HCT116 (cell line): Measurements from ENCODE around the gene SLC8A2. TPM values are rescaled to one million over a fixed set of nuclear protein-coding genes. Genes with fewer than 3 reads are reported as not detected.
A peak's percentile ranks its signal among the peaks of the same experiment; 100 is the strongest.

ENCODE experiments used
- ATAC-seq: fragments of 200-7000 bp; cut with Tn5 transposase; 2 replicates; pipeline ENCODE4 v1.9.1; 2020; ENCODE audit warnings: mild to moderate bottlenecking, moderate library complexity
- BruUV-seq: library from RNA; stranded (reverse); fragments of 400-500 nt; replicated peaks from 2 replicates; lab custom pipeline; 2021; lab: Mats Ljungman, UMichigan
- CTCF ChIA-PET: fragments of 300-600 bp; sonication (Branson Sonifier 250); formaldehyde crosslinking; loops from one replicate; lab custom pipeline; 2021; ENCODE audit warnings: antibody characterized with exemption; lab: Charles Lee
- POLR2A ChIA-PET: fragments of 300-600, 350-600 bp; sonication (Branson Sonifier 250); formaldehyde crosslinking; loops from one replicate; lab custom pipeline; 2021; ENCODE audit warnings: antibody characterized with exemption; lab: Charles Lee
- RAD21 ChIA-PET, 2 experiments: fragments of 300-600 bp; sonication (Branson Sonifier 250); formaldehyde crosslinking; loops; one replicate each; lab custom pipeline; 2023; ENCODE audit warnings: low total read pairs in 2 of 2; ENCODE audit not compliant: uncharacterized antibody in 2 of 2, unreplicated experiment in 2 of 2, low non-redundant PET in 1 of 2; lab: Charles Lee
- DNase-seq: peaks from one replicate; pipeline ENCODE4 v3.0.0-alpha.2; 2010; ENCODE audit warnings: low read depth, low spot score
- H2AFZ ChIP-seq: fragments of 200-600 bp; shearing (Covaris generic), sonication (generic); 2 replicates; pipeline ENCODE4 v1.6.1; 2017; ENCODE audit warnings: low read depth, mixed run types, mixed read lengths, antibody characterized with exemption, low read length; ENCODE audit not compliant: poor library complexity, severe bottlenecking
- H3K27ac ChIP-seq: 2 replicates; pipeline ENCODE4 v1.5.1; 2012; ENCODE audit warnings: low read depth, low read length
- H3K27me3 ChIP-seq: fragments of 200-600 bp; sonication (generic); 2 replicates; pipeline ENCODE4 v1.6.1; 2016; ENCODE audit warnings: mixed run types, low read length, mixed read lengths; ENCODE audit not compliant: insufficient read depth
- H3K36me3 ChIP-seq, 2 experiments: fragments of 200-500 bp in 1 of 2; fragments of 200-600 bp in 1 of 2; sonication (Bioruptor generic) in 1 of 2; sonication (generic) in 1 of 2; 2 replicates each; pipeline versions ENCODE4 v1.5.1 to v1.6.1; 2014 to 2016; ENCODE audit warnings: low read length in 2 of 2, inconsistent platforms in 1 of 2, mixed read lengths in 1 of 2, mixed run types in 1 of 2; ENCODE audit not compliant: insufficient read depth in 2 of 2, control insufficient read depth in 1 of 2
- H3K4me1 ChIP-seq, 2 experiments: fragments of 200-600 bp in 1 of 2; sonication (generic) in 1 of 2; 2 replicates each; pipeline versions ENCODE4 v1.5.1 to v1.6.1; 2012 to 2017; ENCODE audit warnings: low read length in 2 of 2, inconsistent platforms in 1 of 2, mild to moderate bottlenecking in 1 of 2, mixed read lengths in 1 of 2, mixed run types in 1 of 2, moderate library complexity in 1 of 2; ENCODE audit not compliant: insufficient read depth in 2 of 2, control insufficient read depth in 1 of 2
- H3K4me2 ChIP-seq: fragments of 200-600 bp; sonication (generic); 2 replicates; pipeline ENCODE4 v1.6.1; 2017; ENCODE audit warnings: mixed run types, low read length, mixed read lengths
- H3K4me3 ChIP-seq, 2 experiments: fragments of 200-600 bp in 1 of 2; sonication (generic) in 1 of 2; replicated peaks in 1 of 2; 2 replicates each; pipeline ENCODE4 v1.5.1; 2011 to 2016; ENCODE audit warnings: low read length in 2 of 2, control low read depth in 1 of 2, low read depth in 1 of 2, mild to moderate bottlenecking in 1 of 2, mixed read lengths in 1 of 2, mixed run types in 1 of 2
- H3K79me2 ChIP-seq: fragments of 200-600 bp; sonication (generic); 2 replicates; pipeline ENCODE4 v1.6.1; 2017; ENCODE audit warnings: mild to moderate bottlenecking, mixed run types, low read length, moderate library complexity, mixed read lengths; ENCODE audit not compliant: insufficient read depth
- H3K9ac ChIP-seq: fragments of 200-600 bp; sonication (generic); 2 replicates; pipeline ENCODE4 v1.6.1; 2016; ENCODE audit warnings: low read length, mixed read lengths
- H3K9me2 ChIP-seq: fragments of 200-600 bp; sonication (generic), shearing (Covaris generic); 2 replicates; pipeline ENCODE4 v1.6.1; 2017; ENCODE audit warnings: mixed run types, mild to moderate bottlenecking, moderate library complexity; ENCODE audit not compliant: insufficient read depth
- H3K9me3 ChIP-seq, 2 experiments: fragments of 200-500 bp in 1 of 2; fragments of 200-600 bp in 1 of 2; sonication (Bioruptor generic) in 1 of 2; sonication (generic) in 1 of 2; 2 replicates each; pipeline ENCODE4 v1.6.1; 2014 to 2017; ENCODE audit warnings: low read length in 2 of 2, mixed read lengths in 2 of 2, inconsistent platforms in 1 of 2, low read depth in 1 of 2, mild to moderate bottlenecking in 1 of 2, mixed run types in 1 of 2, moderate library complexity in 1 of 2; ENCODE audit not compliant: control insufficient read depth in 1 of 2, insufficient read depth in 1 of 2
- H4K20me1 ChIP-seq: fragments of 200-600 bp; sonication (generic), shearing (Covaris generic); 2 replicates; pipeline ENCODE4 v1.6.1; 2017; ENCODE audit warnings: mixed run types, mild to moderate bottlenecking, moderate library complexity; ENCODE audit not compliant: insufficient read depth
- CBX3 ChIP-seq: IDR thresholded peaks from 2 replicates; pipeline ENCODE4 v1.6.1; 2012; ENCODE audit warnings: low read depth
- EGR1 ChIP-seq: IDR thresholded peaks from 2 replicates; pipeline ENCODE4 v1.6.1; 2012; ENCODE audit warnings: low read depth
- ELF1 ChIP-seq: IDR thresholded peaks from 2 replicates; pipeline ENCODE4 v1.6.1; 2012; ENCODE audit warnings: low read depth, borderline replicate concordance
- EZH2phosphoT487 ChIP-seq: fragments of 200-600 bp; IDR thresholded peaks from 2 replicates; pipeline ENCODE4 v1.6.1; 2018; ENCODE audit warnings: antibody characterized with exemption, borderline replicate concordance
- JUND ChIP-seq: IDR thresholded peaks from 2 replicates; pipeline ENCODE4 v1.6.1; 2012
- MAX ChIP-seq: IDR thresholded peaks from 2 replicates; pipeline ENCODE4 v1.6.1; 2012
- POLR2A ChIP-seq: IDR thresholded peaks from 2 replicates; pipeline ENCODE4 v1.7.0; 2011; ENCODE audit warnings: borderline replicate concordance; ENCODE audit not compliant: insufficient read depth, insufficient read length; ENCODE audit errors: extremely low read depth
- SIN3A ChIP-seq: IDR thresholded peaks from 2 replicates; pipeline ENCODE4 v1.6.1; 2012; ENCODE audit warnings: low read depth
- YY1 ChIP-seq: IDR thresholded peaks from 2 replicates; pipeline ENCODE4 v1.6.1; 2011; ENCODE audit warnings: low read length, low read depth, moderate library complexity, mild to moderate bottlenecking; ENCODE audit not compliant: insufficient replicate concordance; ENCODE audit errors: extremely low read depth
- ZFX ChIP-seq: fragments of 450-650 bp; IDR thresholded peaks from 2 replicates; pipeline ENCODE4 v1.6.1; 2017
- intact Hi-C: fragments of 100-400 bp; cut with micrococcal nuclease; formaldehyde crosslinking; loops from 2 replicates; pipeline ENCODE4 v1.10.0; 2022
- total RNA-seq: library from RNA; stranded (reverse); gene quantifications from one replicate; pipeline ENCODE4 v1.2.1, GENCODE V29; 2021; ENCODE audit not compliant: unreplicated experiment
- TF ChIP-seq, protein P1 (sequence below), 3 experiments: fragments of 200-600 bp in 1 of 3; sonication (generic) in 1 of 3; IDR thresholded peaks in 2 of 3; conservative IDR thresholded peaks in 1 of 3; 2 replicates each; pipeline ENCODE4 v1.5.1; 2012 to 2017; ENCODE audit warnings: low read depth in 2 of 3, low read length in 2 of 3, antibody characterized with exemption in 1 of 3, borderline replicate concordance in 1 of 3, control low read depth in 1 of 3, mild to moderate bottlenecking in 1 of 3, mixed read lengths in 1 of 3, mixed run types in 1 of 3, moderate library complexity in 1 of 3; ENCODE audit not compliant: insufficient read depth in 1 of 3
- TF ChIP-seq, protein P2 (sequence below): IDR thresholded peaks from 2 replicates; pipeline ENCODE4 v1.6.1; 2012
- TF ChIP-seq, protein P3 (sequence below): IDR thresholded peaks from 2 replicates; pipeline ENCODE4 v1.6.1; 2011; ENCODE audit warnings: mild to moderate bottlenecking, low read length, moderate library complexity; ENCODE audit not compliant: insufficient replicate concordance; ENCODE audit errors: extremely low read depth

SLC8A2 gene
- total RNA-seq, 1 experiment from 2014 or later = 0.98 TPM

DNA sequence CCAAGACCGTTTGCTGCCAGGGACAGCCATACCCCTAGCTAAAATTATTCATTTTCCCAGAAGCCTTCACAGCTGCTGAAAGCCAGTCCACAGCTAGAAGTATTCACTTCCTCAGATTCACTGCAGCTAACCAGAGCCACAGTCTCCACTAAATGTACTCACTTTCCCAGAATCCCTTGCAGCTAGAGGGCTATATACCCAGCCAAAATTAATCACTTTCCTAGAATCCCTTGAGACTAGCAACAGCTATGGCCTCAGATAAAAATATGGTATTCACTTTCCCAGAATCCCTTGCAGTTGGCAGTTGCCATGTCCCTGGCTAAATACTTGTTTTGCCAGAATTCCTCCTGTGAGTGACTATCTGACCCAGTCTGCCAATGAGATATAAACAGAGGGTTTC, 38.6 kb downstream of the SLC8A2 start:
- no peaks in the 10 kb centered on the region for H3K9me3 ChIP-seq
- DNase-seq = no peak
- H3K4me2 ChIP-seq = no peak overlapping the region
- no peaks in the 10 kb centered on the region for H3K27me3 ChIP-seq
- RAD21 ChIA-PET = no interaction called here
- no peaks in the 10 kb centered on the region for H3K79me2 ChIP-seq
- H3K4me3 ChIP-seq = no peak overlapping the region
- TF ChIP-seq JUND (no peak), CBX3 (no peak), EGR1 (no peak), POLR2A (no peak), EZH2phosphoT487 (no peak), ELF1 (no peak), MAX (no peak), ZFX (no peak), SIN3A (no peak), YY1 (no peak)
- TF ChIP-seq, protein P1, sequence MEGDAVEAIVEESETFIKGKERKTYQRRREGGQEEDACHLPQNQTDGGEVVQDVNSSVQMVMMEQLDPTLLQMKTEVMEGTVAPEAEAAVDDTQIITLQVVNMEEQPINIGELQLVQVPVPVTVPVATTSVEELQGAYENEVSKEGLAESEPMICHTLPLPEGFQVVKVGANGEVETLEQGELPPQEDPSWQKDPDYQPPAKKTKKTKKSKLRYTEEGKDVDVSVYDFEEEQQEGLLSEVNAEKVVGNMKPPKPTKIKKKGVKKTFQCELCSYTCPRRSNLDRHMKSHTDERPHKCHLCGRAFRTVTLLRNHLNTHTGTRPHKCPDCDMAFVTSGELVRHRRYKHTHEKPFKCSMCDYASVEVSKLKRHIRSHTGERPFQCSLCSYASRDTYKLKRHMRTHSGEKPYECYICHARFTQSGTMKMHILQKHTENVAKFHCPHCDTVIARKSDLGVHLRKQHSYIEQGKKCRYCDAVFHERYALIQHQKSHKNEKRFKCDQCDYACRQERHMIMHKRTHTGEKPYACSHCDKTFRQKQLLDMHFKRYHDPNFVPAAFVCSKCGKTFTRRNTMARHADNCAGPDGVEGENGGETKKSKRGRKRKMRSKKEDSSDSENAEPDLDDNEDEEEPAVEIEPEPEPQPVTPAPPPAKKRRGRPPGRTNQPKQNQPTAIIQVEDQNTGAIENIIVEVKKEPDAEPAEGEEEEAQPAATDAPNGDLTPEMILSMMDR (IDR thresholded peaks at IDR 0.05 in 2 of 3, conservative IDR thresholded peaks at IDR 0.05 in 1 of 3; ENCODE audit: borderline replicate concordance in 1 of 3, insufficient read depth in 1 of 3, low read depth in 2 of 3, low read length in 2 of 3) = no peak
- TF ChIP-seq, protein P2, sequence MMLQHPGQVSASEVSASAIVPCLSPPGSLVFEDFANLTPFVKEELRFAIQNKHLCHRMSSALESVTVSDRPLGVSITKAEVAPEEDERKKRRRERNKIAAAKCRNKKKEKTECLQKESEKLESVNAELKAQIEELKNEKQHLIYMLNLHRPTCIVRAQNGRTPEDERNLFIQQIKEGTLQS = no peak
- TF ChIP-seq, protein P3, sequence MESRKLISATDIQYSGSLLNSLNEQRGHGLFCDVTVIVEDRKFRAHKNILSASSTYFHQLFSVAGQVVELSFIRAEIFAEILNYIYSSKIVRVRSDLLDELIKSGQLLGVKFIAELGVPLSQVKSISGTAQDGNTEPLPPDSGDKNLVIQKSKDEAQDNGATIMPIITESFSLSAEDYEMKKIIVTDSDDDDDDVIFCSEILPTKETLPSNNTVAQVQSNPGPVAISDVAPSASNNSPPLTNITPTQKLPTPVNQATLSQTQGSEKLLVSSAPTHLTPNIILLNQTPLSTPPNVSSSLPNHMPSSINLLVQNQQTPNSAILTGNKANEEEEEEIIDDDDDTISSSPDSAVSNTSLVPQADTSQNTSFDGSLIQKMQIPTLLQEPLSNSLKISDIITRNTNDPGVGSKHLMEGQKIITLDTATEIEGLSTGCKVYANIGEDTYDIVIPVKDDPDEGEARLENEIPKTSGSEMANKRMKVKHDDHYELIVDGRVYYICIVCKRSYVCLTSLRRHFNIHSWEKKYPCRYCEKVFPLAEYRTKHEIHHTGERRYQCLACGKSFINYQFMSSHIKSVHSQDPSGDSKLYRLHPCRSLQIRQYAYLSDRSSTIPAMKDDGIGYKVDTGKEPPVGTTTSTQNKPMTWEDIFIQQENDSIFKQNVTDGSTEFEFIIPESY = no peak
- TF ChIP-seq, all 23 proteins: peak for 0
- H4K20me1 ChIP-seq = no peaks in the 10 kb centered on the region
- intact Hi-C loops = loop anchor here (5.0 kb wide), 1 partner anchor 359 kb away; no protein-coding TSS in a partner anchor
- no peaks in the 10 kb centered on the region for H3K9me2 ChIP-seq
- no TSS peak for BruUV-seq
- POLR2A ChIA-PET = no interaction called here
- peaks cover 8 to 17% of the 10 kb centered on the region in 2 experiments; a peak in 3 of 4 replicates for H3K4me1 ChIP-seq
- no peak overlapping the region for H3K9ac ChIP-seq
- H2AFZ ChIP-seq = peak overlapping the region; percentile 54
- H3K36me3 ChIP-seq = no peaks in the 10 kb centered on the region
- ATAC-seq = no peak
- CTCF ChIA-PET = interaction anchor here (1.3 to 2.0 kb wide), 3 partner anchors 265 to 275 kb away, joined by 4 to 8 read pairs (median 7); no protein-coding TSS in a partner anchor
- H3K27ac ChIP-seq = no peak overlapping the region
